Stimulated activated CD8-positive, alpha-beta memory T cell treated with anti-CD3 and anti-CD28 coated beads, Interleukin-15, amount 100 ng/mL, for 4 hours (primary cell): ENCODE measurements around the gene SCGB2B2.
A peak's percentile ranks its signal among the peaks of the same experiment; 100 is the strongest.
"Not testable (repeated sequence)": the region's sequence is repeated elsewhere in the genome, so short reads cannot be mapped to it uniquely, and the experiment has no call there.

Source experiments
- DNase-seq, 2 donors: peaks; one replicate each; pipeline ENCODE4 v3.0.0-alpha.2; 2020; ENCODE audit warnings: low read depth in 2 of 2

The SCGB2B2 gene

GRCh38 chr19:34669305-34669704 is 7.7 kb downstream of the SCGB2B2 start:
- DNase-seq: no peak

GRCh38 chr19:34668690-34669089 is 8.3 kb downstream of the SCGB2B2 start:
- not testable (repeated sequence) for DNase-seq

- DNase-seq: not testable (repeated sequence)
Observed at GRCh38 chr19:34668077-34668689, 8.8 kb downstream of the SCGB2B2 start.

- DNase-seq: no peak
Observed at GRCh38 chr19:34667349-34668076, 9.4 kb downstream of the SCGB2B2 start.

- no peak for DNase-seq
Observed at GRCh38 chr19:34666958-34667265, 10.0 kb downstream of the SCGB2B2 start.

- DNase-seq: no peak
Observed at GRCh38 chr19:34666200-34666957, 10.6 kb downstream of the SCGB2B2 start.

GRCh38 chr19:34665275-34665674 is 11.7 kb downstream of the SCGB2B2 start:
- not testable (repeated sequence) for DNase-seq

GRCh38 chr19:34664870-34665269 is 12.1 kb downstream of the SCGB2B2 start:
- no peak for DNase-seq

- DNase-seq: no peak
Observed at GRCh38 chr19:34664168-34664567, 12.8 kb downstream of the SCGB2B2 start.

GRCh38 chr19:34662919-34663318 is 14.0 kb downstream of the SCGB2B2 start:
- DNase-seq: peak in 1 of 2 donors; percentile 20

GRCh38 chr19:34661357-34661756 is 15.6 kb downstream of the SCGB2B2 start:
- no peak for DNase-seq

- no peak for DNase-seq
Observed at GRCh38 chr19:34655651-34656050, 21.3 kb downstream of the SCGB2B2 start.

GRCh38 chr19:34654796-34655195 is 22.2 kb downstream of the SCGB2B2 start:
- DNase-seq: no peak

- no peak for DNase-seq
Observed at GRCh38 chr19:34651747-34652146, 25.2 kb downstream of the SCGB2B2 start.

GRCh38 chr19:34649886-34650543 is 26.9 kb downstream of the SCGB2B2 start:
- no peak for DNase-seq

GRCh38 chr19:34645551-34645950 is 31.4 kb downstream of the SCGB2B2 start:
- DNase-seq: no peak

- DNase-seq: no peak
Observed at GRCh38 chr19:34644991-34645461, 31.9 kb downstream of the SCGB2B2 start.

GRCh38 chr19:34642241-34642640 is 34.7 kb downstream of the SCGB2B2 start:
- DNase-seq: no peak

GRCh38 chr19:34639491-34640085 is 37.4 kb downstream of the SCGB2B2 start:
- DNase-seq: peak; percentile 2 to 37

- no peak for DNase-seq
Observed at GRCh38 chr19:34633802-34634201, 43.2 kb downstream of the SCGB2B2 start.
